ENCODE results near the gene CACUL1.
"Not testable (repeated sequence)": the region's sequence is repeated elsewhere in the genome, so short reads cannot be mapped to it uniquely, and the experiment has no call there.

The CACUL1 gene

DNA sequence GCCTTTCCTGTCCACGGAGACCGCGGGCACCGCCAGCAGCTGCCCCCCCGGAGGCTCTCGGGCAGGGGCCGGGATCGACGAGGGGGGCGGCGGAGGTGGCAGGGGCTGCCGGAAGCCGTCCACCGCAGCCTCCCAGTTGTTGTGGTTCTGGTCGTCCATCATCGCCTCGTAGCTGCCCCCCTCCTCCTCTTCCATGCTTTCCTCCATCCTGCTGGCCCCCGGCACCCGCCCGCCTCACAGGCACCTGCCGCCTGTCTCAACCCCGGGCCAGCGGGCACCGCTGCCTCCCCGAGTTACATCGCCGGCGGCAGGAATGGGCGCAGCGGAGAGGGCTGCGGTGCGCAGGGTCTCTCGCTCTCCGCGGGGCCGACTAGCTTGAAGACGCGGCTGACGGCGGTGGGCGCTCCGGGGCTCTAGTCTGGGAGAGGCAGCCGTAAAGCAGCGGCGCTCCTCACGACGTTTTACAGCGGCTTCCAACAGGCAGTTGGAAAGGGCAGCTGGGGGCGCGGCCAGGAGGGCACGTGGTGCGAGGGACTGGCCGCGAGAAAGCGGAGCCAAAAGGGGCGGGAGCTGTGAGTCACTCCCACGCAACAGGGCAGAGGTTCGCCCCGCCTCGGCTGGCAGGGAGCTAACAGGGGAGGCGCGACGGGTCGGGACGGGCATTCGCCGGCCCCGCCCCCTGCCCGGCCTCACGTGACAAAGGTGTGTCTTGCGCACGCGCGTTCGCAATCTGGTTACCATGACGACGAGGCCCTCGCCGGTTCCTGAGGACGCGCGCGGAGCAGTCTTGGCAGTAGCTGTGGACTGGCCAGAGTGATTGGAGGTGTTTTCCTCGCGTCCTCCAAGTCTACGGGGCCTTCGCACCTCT is at the start of gene CACUL1:
TSS of gene CACUL1 (minus strand) at position 415 of the 868 bp plus-strand sequence. CDS start at position 207, 208 bp downstream.
- peak; percentile 98 for DNase-seq

DNA sequence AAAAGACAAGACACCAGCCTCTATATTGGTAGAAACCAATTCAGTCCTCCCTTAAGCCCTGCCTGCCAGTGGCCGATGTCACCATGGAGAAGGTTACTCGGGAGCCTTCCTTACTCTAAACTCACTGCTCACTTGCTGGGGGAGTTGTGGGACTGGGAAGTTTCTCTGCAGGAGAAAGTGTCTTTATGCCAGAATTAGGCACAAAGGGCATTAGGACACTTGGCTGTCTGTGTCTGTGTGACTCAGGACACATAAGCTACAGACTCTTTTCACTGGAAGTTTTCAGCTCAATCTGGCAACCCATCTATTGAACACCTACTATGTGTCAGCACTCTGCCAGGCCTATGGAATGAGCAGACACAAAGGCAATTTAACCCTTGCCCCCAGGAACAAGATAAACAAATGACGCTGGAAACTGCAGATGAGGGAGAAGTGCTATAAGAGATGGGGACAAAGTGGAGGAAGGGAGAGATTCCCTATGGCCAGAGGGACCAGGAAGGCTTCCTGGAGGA is 49.5 kb upstream of the CACUL1 start:
- DNase-seq: no peak

DNA sequence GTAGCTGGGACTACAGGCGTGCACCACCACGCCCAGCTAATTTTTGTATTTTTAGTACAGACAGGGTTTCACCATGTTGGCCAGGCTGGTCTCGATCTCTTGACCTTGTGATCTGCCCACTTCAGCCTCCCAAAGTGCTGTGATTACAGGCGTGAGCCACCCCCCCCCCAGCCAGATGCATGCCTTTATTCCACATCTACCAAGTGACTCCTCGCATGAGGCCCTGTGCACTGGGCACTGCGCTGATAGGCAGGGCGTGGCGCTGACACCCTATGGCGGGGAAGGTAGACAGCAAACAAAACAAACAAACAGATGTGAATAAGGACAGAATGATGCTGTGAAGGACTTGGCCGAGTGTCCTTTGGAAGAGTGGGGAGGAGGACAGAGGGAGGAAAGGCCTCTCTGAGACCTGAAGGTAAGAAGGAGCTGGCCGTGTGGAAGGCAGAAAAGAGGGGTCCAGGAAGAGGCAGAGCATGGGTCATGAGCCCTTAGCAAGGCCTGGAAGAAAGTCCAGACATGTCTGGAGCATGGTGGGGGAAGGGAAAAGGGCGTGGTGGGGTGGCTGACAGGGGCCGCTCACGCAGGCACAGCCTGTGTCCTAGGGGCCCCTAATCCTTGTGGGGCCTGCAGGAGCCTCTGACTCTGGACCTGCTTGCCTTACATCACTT is 47.5 kb upstream of the CACUL1 start:
- no peak for DNase-seq

DNA sequence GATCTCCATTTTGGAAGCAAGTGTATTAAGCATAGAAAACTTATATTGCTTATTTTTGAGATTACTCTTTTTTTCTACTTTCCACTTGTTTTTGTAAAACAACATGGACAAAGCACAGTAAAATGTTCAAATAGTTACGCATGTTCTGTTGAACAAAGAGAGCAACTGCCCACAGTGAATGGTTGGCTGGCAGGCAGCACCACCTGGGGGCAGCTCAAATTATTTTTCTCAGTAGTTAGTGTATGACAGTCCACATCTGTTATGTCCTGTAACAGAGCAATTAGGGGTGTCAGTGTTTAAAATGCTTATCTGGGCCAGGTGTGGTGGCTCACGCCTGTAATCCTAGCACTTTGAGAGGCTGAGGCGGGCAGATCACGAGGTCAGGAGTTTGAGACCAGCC is 46.1 kb upstream of the CACUL1 start:
- DNase-seq: no peak

DNA sequence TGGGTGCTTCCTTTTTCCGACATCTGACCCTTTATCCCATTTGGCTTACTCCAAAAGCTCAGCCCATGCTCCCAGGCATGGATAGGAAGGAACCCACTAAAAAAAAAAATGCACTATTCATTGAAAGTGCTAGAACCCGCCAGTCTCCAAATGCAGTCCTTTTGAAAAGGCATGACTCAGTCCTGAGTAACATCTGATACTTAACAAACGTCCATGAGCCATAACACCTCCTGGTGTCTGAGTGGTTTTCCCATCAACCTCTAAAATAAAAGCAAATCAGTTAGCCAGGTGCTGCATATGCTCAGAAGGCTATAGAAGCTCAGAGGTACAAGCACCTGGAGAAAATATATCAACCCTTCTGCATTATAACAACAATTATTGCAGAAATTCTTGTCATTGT is 45.0 kb upstream of the CACUL1 start:
- DNase-seq: no peak

DNA sequence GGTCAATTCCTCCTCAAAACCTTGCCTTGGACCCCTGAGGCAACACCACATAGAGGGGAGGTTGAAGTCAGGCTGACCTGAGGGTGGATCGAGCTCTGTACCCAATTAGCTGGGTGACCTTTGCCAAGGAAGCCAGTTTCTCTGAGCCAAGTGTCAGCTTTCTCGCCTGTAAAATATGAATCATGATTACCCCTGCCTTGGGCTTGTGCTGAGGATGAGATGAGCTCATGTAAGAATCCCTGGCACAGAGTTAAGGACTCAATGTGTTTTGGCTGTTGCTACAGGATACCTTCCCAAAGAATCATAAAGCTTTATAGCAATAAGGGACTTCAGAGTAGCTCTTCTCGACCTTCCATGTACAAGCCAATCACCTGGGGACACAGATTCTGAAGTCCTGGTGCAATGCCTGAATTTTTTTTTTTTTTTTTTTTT is 43.5 kb upstream of the CACUL1 start:
- DNase-seq: no peak

DNA sequence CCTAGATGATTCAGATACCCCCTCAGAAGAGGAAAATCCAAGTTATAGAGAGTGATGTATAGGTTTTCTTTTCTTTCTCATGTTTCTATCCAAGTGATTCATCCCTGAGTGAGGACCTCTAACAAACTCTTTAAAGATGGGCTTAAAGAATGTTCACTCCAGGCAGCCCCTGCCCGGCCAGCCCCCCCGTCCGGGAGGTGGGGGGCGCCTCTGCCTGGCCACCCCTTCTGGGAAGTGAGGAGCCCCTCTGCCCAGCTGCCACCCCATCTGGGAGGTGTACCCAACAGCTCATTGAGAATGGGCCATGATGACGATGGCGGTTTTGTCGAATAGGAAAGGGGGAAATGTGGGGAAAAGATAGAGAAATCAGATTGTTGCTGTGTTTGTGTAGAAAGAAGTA is 40.2 kb upstream of the CACUL1 start:
- DNase-seq: not testable (repeated sequence)

DNA sequence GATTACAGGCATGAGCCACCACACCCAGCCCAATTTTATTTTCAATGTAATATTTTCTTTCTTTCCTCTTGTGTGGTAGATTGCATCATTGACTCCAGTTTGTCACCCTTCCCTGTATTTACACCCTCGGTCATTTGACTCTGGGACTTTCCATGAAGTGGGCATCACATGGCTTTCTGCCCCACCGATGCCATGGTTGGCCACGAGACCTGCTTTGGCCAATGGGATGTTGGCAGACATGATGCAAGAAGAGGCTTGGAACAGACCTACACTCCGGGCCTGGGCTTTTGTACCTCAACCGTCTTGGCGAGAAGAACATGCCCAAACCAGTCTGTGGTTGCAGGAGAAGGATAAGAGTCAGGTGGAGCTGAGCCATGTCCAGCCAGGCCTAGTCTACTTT is 38.8 kb upstream of the CACUL1 start:
- no peak for DNase-seq

DNA sequence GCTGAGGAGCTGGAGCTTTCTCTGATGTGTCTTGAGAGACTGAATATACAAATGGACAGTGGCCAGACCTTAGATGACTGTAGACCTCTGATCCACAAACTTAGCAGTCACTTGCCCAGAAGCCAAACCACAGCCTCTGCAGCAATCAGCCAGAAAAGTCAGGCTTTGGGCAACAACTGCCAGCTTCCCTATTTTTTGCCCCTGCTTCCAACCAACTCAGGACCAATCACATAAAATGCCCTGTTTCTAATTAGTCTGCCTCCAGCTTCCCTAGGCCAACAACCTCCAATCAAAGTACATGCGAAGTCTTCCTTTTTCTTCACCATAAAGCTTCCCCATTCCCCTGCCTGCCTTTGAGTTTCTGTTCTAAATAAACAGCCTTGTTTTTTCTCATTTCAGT is 37.8 kb upstream of the CACUL1 start:
- no peak for DNase-seq

DNA sequence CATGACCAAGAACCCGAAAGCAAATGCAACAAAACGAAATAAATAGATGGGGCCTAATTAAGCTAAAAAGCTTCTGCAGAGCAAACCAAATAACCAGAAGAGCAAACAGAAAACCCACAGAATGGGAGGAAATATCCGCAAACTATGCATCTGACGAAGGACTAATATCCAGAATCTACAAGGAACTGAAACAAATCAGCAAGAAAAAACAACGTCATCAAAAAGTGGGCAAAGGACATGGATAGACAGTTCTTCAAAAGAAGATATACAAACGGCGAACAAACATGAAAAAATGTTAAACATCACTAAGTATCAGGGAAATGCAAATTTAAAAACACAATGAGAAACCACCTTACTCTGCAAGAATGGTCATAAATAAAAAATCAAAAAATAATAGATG is 35.3 kb upstream of the CACUL1 start:
- no peak for DNase-seq

DNA sequence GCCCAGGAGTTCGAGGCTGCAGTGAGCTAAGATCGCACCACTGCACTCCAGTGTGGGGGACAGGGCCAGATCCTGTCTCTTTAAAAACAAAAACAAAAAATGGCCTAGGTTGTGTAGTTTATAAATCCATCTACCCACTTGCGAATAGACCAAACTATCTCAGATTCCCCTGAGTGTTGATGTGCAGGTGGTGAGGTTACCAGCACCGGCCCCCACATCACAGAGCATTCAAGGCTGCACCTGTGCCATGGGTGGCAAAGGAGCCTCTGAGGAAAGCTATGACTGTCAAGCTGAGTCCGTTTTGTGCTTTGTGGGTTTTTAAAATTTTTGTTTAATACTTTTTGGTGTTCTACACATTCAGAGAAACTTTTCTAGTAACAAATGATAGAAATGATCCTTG is 30.8 kb upstream of the CACUL1 start:
- DNase-seq: no peak

DNA sequence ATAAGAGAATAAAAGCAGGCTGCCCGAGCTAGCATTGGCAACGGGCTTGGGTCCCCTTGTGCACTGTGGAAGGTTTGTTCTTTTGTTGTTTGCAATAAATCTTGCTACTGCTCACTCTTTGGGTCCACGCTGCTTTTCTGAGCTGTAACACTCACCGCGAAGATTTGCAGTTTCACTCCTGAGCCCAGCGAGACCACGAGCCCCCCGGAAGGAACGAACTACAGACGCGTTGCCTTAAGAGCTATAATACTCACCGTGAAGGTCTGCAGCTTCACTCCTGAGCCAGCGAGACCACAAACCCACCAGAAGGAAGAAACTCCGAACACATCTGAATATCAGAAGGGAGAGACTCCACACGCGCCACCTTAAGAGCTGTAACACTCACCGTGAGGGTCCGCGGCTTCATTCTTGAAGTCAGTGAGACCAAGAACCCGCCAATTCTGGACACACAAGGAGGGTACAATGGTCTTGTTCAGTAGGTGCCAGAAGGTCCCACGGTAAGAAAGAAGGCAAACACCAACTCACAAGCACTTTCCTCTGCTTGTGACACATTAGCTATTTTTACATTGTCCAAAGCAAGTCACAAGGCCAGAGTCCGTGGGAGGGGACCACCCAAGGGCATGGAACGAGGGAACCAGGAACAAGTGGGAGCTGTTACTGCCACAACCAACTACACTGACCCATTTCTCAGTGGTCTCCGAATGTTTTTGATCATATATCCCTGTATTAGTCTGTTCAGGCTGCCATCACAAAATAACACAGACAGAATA is 29.2 kb upstream of the CACUL1 start:
- no peak for DNase-seq

DNA sequence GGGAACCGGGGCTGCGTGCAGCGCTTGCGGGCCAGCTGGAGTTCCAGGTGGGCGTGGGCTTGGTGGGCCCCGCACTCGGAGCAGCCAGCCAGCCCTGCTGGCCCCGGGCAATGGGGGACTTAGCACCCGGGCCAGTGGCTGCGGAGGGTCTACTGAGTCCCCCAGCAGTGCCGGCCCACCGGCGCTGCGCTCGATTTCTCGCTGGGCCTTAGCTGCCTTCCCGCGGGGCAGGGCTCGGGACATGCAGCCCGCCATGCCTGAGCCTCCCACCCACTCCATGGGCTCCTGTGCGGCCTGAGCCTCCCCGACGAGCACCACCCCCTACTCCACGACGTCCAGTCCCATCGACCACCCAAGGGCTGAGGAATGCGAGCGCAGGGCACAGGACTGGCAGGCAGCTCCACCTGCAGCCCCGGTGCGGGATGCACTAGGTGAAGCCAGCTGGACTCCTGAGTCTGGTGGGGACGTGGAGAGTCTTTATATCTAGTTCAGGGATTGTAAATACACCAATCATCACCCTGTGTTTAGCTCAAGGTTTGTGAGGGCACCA is 28.2 kb upstream of the CACUL1 start:
- not testable (repeated sequence) for DNase-seq

DNA sequence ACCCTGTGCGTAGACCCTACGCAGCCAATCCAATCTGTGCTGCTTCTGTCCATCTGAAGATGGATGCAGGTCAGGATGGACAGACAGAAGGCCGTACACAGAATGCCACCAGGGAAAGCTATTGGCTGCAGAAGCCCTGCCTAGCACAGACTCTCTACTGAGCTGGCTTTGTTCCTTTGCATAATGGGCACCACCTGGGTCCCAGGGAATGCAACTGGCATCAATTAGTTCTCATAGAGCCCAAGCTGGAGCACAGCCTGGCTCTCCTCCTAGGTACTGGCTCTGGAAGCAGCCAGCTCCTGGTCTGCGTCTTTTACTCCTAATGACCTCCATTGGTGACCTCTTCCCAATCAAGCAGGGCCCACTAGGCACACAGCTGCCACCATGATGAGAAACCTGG is 26.8 kb upstream of the CACUL1 start:
- no peak for DNase-seq

DNA sequence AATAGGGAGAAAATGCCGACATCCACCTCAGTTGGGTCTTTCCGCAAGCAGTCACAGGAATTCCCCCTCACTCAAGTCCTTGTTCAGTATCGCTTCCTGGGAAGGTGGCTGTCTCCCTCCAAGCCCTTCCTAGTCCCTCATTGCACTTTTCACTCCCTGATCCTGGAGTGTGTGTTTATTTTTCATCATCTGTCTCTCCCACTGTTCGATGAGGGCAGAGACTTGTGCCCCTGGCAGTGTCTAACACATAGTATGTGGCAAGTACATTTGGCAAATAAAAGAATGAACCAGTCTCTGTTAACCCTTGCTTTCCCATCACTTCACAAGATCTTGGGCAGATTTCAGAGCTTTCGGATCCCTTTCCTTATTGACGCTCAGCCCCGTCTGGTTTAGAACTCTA is 24.0 kb upstream of the CACUL1 start:
- DNase-seq: no peak

DNA sequence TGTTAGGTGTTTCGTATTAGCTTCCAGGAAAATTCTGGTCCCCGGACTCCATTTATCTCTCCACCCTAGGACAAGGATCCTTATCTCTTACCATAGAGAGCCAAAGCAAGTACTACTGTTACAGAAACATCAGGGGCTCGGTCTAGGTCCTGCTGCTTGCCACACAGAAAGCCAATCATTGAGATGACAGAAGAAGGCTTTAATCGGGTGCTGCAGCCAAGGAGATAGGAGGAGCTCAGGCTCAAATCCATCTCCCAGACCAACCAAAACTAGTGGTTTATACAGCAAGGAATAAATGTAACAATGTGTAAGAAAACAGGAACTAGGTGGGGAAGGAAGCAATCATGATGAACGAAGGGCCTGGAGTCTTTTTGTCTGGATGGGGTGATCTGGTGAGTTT is 22.2 kb upstream of the CACUL1 start:
- no peak for DNase-seq

DNA sequence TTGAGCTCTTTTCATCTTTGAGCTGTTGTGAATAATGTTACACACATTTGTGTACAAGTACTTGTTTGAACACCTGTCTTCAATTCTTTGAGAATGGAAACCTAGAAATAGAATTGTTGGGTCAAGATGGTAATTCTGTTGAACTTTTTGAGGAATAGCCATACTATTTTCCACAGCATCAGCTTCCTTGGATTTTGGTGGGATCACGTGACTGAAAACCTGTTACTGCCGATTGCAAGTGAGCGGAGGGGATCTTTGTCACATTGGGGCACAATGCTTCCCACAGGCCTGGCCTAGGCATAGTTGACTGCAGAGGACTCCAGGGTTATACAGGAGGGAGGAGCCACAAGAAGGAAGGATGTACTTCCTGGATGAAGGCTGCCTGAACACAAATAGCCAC is 21.3 kb upstream of the CACUL1 start:
- DNase-seq: no peak

DNA sequence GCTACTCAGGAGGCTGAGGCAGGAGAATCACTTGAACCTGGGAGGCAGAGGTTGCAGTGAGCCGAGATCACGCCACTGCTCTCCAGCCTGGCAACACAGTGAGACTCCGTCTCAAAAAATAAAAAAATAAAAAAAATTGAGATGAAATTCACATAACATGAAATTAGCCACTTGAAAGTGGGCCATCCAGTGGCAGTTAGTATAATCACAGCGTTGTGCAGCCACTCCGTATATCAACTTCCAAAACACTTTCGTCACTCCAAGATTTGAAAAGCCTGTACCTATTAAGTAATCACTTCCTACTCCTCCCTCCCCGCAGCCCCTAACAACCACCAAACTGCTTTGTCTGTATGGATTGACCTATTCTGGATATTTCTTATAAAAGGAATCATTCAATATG is 20.7 kb upstream of the CACUL1 start:
- DNase-seq: no peak

DNA sequence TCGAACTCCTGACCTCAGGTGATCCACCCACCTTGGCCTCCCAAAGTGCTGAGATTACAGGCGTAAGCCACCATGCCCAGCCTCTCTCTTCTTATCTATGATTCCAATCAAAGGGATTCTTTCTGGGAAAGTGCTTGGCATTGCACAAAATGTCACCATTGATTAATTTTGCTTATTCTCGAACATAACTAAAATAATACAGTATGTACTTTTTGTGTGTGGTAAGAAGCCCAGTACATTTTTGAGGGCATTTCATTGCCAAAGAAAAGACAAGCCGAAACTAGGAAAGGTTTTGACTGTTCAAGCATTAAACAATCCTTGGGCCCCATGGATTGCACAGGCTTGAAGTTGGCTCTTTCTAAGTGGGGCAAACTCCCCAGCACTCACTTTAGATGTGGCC is 18.3 kb upstream of the CACUL1 start:
- DNase-seq: no peak

DNA sequence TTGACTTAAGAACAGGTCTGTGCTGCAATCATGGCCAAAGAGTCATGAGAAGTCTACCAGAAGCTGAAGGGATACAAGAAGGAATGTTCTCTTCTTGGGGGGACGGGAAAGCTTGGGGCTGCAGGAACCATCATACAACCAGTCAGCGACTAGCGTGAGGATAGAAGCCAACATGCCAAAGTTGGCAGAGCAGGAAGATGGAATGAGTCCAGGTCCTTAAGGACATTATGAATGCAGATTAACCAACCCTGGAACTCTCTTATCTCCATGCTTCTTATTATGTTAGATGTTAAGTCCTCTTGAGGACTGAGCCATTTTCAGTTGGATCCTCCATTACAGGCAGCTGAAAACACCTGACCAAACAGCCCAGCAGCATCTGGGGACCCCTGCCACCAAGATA is 17.2 kb upstream of the CACUL1 start:
- no peak for DNase-seq

DNA sequence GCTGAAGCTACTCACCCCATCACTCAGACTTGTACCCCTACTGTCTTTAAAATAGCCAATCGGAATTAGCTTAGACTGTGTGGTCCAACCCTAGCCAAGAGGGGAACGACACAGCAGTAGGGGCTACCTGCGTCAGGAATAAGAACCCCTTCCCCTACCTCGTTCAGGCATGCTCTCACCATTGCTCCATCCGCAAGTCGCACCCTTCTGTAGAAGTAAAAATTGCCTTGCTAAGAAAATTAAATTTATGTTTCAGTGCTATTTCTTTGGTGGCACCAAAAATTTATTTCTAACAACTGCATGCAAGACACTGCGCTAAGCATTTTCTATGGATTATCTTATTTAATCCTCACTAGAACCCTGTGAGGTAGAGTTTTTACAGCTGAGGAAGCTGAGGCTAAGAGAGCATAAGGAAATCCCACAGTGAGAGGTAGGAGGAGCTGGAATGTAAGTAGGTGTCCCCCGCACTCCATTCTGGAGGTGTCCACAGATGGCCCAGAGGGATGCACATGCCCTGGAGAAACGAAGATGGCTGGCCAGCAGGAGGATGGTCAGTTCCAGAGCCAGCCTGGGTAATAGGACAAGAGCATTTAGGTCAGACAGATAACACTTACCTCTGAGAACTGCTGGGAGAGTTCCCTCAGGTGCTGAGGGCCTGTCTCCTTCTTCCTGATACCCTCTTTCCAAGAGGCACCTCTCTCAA is 15.3 kb upstream of the CACUL1 start:
- DNase-seq: no peak

Data from NCI-H1092 treated with DMSO at 0.1 percent for 48 hours (cell line).